Kidney (tissue), 14 donors: ENCODE data around the gene SCN1A. TPM values are rescaled to one million over a fixed set of nuclear protein-coding genes. Genes with fewer than 3 reads are reported as not detected.

Source experiments
- DNase-seq, 5 donors: peaks; one replicate each; pipeline ENCODE4 v3.0.0-alpha.2; 2013 to 2020
- FAIRE-seq: peaks from 2 replicates; lab custom pipeline; 2012; peaks lifted over from hg19 to GRCh38; lab: Jason Lieb, UNC
- H3K27ac ChIP-seq, 2 donors: one replicate each; pipeline ENCODE4 v1.7.0; 2013; ENCODE audit warnings: low read depth in 2 of 2, low read length in 2 of 2, inconsistent platforms in 1 of 2
- H3K27me3 ChIP-seq: one replicate; pipeline ENCODE4 v1.7.1; 2013; ENCODE audit warnings: low read length, inconsistent platforms; ENCODE audit not compliant: control insufficient read depth, insufficient read depth
- H3K36me3 ChIP-seq, 3 donors: one replicate each; pipeline versions ENCODE4 v1.7.0 to v1.7.1; 2013; ENCODE audit warnings: low read length in 3 of 3, control low read depth in 1 of 3, inconsistent platforms in 1 of 3; ENCODE audit not compliant: insufficient read depth in 3 of 3, control insufficient read depth in 2 of 3
- H3K4me1 ChIP-seq, 3 donors: one replicate each; pipeline versions ENCODE4 v1.7.0 to v1.7.1; 2013; ENCODE audit warnings: low read length in 3 of 3, inconsistent platforms in 1 of 3, low read depth in 1 of 3; ENCODE audit not compliant: control insufficient read depth in 2 of 3, insufficient read depth in 2 of 3
- H3K4me3 ChIP-seq, 3 donors: one replicate each; pipeline versions ENCODE4 v1.7.0 to v1.8.1; 2013; ENCODE audit warnings: low read length in 3 of 3, control low read depth in 1 of 3, inconsistent platforms in 1 of 3
- H3K9ac ChIP-seq, 3 donors: one replicate each; pipeline versions ENCODE4 v1.7.0 to v1.7.1; 2013; ENCODE audit warnings: low read length in 3 of 3, control low read depth in 1 of 3, inconsistent platforms in 1 of 3
- H3K9me3 ChIP-seq, 3 donors: one replicate each; pipeline versions ENCODE4 v1.7.0 to v1.7.1; 2013; ENCODE audit warnings: low read length in 3 of 3, control low read depth in 1 of 3, inconsistent platforms in 1 of 3; ENCODE audit not compliant: control insufficient read depth in 2 of 3, insufficient read depth in 1 of 3
- CTCF ChIP-seq: IDR thresholded peaks from 3 replicates; pipeline ENCODE4 v1.5.1; 2012; ENCODE audit warnings: mild to moderate bottlenecking, moderate library complexity, borderline replicate concordance; ENCODE audit not compliant: insufficient read depth; ENCODE audit errors: extremely low read depth
- intact Hi-C: fragments of 100-400 bp; cut with DNase I; formaldehyde crosslinking; loops from one replicate; pipeline ENCODE4 v1.11.1; 2022
- polyA plus RNA-seq: library from polyadenylated mRNA; stranded (reverse); fragments of 350-450 nt; fragmentation: Illumina TruSeq; extraction: RNeasy Lipid Tissue Mini Kit (QIAGEN cat#74804); gene quantifications from one replicate; pipeline ENCODE4 v1.2.3, GENCODE V29; 2014; ENCODE audit warnings: low read depth, low replicate concordance; ENCODE audit not compliant: insufficient read depth
- total RNA-seq: library from RNA; stranded (reverse); fragmentation: NEBNext Ultra II Directional; extraction: Animal tissue kit (Norgen Biotek cat#: 25700); gene quantifications from one replicate; pipeline ENCODE4 v1.2.1, GENCODE V29; 2021
- donor health status: control.
- donor health status: control.
- donor health status: control.
- donor health status: control.
- donor health status: control.
- donor health status: DM: yes; HTN: yes; CAD: no.
- donor health status: Normal renal cell carcinoma (clear cell type).

The SCN1A gene
- total and polyA plus RNA-seq, 2 donors from 2014 or later, result not detected

GRCh38 chr2:166170356-166170755, 42.5 kb upstream of the SCN1A start:
- H3K36me3 ChIP-seq, result no peaks in the 10 kb centered on the region
- intact Hi-C loops, result no loop called here
- no peak overlapping the region for H3K9ac ChIP-seq
- H3K9me3 ChIP-seq, result no peaks in the 10 kb centered on the region
- no peaks in the 10 kb centered on the region for H3K4me1 ChIP-seq
- TF ChIP-seq CTCF, result no peak
- no peak overlapping the region for H3K27ac ChIP-seq
- H3K4me3 ChIP-seq, result no peak overlapping the region
- no peaks in the 10 kb centered on the region for H3K27me3 ChIP-seq
- DNase-seq (no peak), FAIRE-seq (no peak)

DNA sequence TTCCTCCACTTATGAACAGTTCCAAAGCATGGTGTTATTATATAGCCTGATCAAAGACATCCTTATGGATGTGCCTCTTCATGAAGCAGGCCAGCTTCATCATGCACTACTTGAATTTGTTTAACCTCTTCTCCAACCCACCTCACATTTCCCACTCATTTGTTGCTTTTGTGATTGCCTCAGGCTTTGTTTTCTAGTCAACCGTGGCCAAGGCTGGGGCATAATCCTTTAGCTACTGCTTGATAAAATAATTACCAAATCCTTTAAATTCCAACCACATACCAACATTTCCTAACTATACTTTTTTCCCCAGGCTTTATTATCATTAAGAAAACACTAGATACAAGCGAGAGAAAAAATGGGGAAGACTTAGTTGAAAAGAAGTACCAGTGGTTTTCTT, 39.6 kb upstream of the SCN1A start:
- DNase-seq, result peak in 3 of 5 donors; percentile 53 to 72 (median 68)
- Histone ChIP-seq H3K4me1 (no peaks in the 10 kb centered on the region), H3K9me3 (no peaks in the 10 kb centered on the region), H3K27me3 (no peaks in the 10 kb centered on the region), H3K9ac (no peak overlapping the region), H3K27ac (no peak overlapping the region), H3K36me3 (no peaks in the 10 kb centered on the region), H3K4me3 (no peak overlapping the region)
- intact Hi-C loops, result no loop called here
- no peak for TF ChIP-seq CTCF
- FAIRE-seq, result no peak

DNA sequence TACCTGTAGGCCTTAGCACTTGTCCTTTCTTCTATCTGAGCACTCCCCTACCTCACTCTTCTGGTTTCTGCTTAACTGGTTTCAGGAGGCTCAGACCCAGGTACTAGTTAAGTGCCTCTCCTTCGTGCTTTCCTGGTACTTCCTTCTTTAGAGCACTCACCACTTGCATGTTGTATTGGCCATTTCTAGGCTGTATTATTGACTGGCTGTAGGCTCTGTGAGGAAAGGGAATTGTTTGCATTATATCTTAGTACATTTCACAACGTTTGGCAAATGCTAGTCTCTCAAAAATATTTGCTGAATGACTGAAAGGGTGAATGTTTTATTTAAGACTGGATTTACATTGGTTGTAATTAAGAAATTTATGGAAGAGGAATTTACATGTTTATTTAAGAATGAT, 36.0 kb upstream of the SCN1A start:
- no peak for TF ChIP-seq CTCF
- Histone ChIP-seq H3K27ac (no peak overlapping the region), H3K4me3 (no peak overlapping the region), H3K27me3 (no peaks in the 10 kb centered on the region), H3K9ac (no peak overlapping the region), H3K4me1 (no peaks in the 10 kb centered on the region), H3K9me3 (no peaks in the 10 kb centered on the region), H3K36me3 (no peaks in the 10 kb centered on the region)
- intact Hi-C loops, result no loop called here
- FAIRE-seq, result no peak
- DNase-seq, result no peak

- no peaks in the 10 kb centered on the region for H3K36me3 ChIP-seq
- H3K9ac ChIP-seq, result no peak overlapping the region
- H3K4me3 ChIP-seq, result no peak overlapping the region
- no peak for FAIRE-seq
- H3K9me3 ChIP-seq, result no peaks in the 10 kb centered on the region
- H3K4me1 ChIP-seq, result no peaks in the 10 kb centered on the region
- no peak for DNase-seq
- no peaks in the 10 kb centered on the region for H3K27me3 ChIP-seq
- TF ChIP-seq CTCF, result no peak
- H3K27ac ChIP-seq, result no peak overlapping the region
- intact Hi-C loops, result no loop called here
Measured at GRCh38 chr2:166158546-166158945, 30.7 kb upstream of the SCN1A start.
